NT2/D1 (cell line): ENCODE results near the gene CDK5R1.

Source experiments
- SUZ12 ChIP-seq: IDR thresholded peaks from 2 replicates; pipeline ENCODE4 v1.6.1; 2011; ENCODE audit not compliant: insufficient read length, insufficient read depth; ENCODE audit errors: extremely low read depth
- YY1 ChIP-seq: IDR thresholded peaks from 2 replicates; pipeline ENCODE4 v1.6.1; 2011; ENCODE audit not compliant: insufficient read length, insufficient read depth
- ZNF274 ChIP-seq: IDR thresholded peaks from 2 replicates; pipeline ENCODE4 v1.6.1; 2011; ENCODE audit warnings: mild to moderate bottlenecking, low read depth, low read length

DNA sequence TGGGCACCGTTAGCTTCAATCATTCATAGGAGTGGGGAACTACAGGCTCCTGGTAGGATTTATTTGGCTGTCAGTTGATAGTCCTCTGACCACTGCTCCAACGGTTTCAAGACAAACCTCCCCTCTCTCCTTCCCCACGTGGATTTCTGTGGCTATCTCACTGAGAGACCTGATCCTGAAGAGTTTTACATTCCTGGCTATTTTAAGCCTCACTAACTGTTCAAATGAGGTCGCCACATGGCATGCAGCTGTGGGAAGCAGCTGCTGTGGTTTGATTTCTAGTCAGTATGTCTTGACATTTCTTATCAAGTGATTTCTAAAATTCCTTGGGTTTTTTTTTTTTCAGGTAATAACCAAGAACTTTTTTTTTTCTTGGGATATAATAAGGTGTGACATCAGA is 38.3 kb downstream of the CDK5R1 start:
- no peak for TF ChIP-seq ZNF274
- TF ChIP-seq SUZ12, result no peak
- TF ChIP-seq YY1, result no peak
